ENCODE measurements around the gene ENAH. TPM values are rescaled to one million over a fixed set of nuclear protein-coding genes. Genes with fewer than 3 reads are reported as not detected.

Gene ENAH
- total and polyA plus RNA-seq, 4 donors = 15.5 to 89.4 (median 48.4) TPM

DNA sequence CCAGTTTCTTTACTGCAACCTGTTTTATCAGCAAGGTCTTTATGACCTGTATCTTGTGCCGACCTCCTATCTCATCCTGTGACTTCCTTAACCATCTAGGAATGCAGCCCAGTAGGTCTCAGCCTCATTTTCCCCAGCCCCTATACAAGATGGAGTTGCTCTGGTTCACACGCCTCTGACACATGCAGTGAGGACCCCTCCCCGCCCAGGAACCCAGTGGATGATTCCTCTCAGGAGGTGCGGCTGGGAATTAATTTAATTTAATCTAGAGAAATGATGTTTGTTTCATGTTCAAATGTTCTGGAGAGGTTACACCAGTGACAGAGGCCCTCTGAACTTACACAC, 186.1 kb downstream of the ENAH start:
- H3K9me3 ChIP-seq (ENCODE audit: control insufficient read depth in 4 of 4, insufficient read depth in 3 of 4, low read length in 3 of 4) = no peaks in the 10 kb centered on the region

GRCh38 chr1:225465793-225466517, 187.0 kb downstream of the ENAH start:
- no peak overlapping the region for H3K27ac ChIP-seq (ENCODE audit: low read depth in 1 of 2, low read length in 1 of 2)
- WGBS, 2 donors = 90 to 91% methylated on average over 26 of the region's 26 CpGs
- no peak for TF ChIP-seq CTCF (IDR thresholded peaks at IDR 0.05; ENCODE audit: control extremely low read depth, extremely low read depth)
- no peak for DNase-seq
- no peak for ATAC-seq (ENCODE audit: insufficient read depth, low FRiP score)
- H3K36me3 ChIP-seq (ENCODE audit: control insufficient read depth in 4 of 4, insufficient read depth in 4 of 4, low read length in 4 of 4) = no peaks in the 10 kb centered on the region
- H3K4me3 ChIP-seq = no peak overlapping the region
- no peaks in the 10 kb centered on the region for H3K27me3 ChIP-seq (ENCODE audit: control insufficient read depth in 3 of 3, insufficient read depth in 3 of 3, low read length in 2 of 3)
- no peak overlapping the region for H3K9ac ChIP-seq (ENCODE audit: insufficient read depth in 1 of 2, low read length in 2 of 2)
- no peaks in the 10 kb centered on the region for H3K9me3 ChIP-seq (ENCODE audit: control insufficient read depth in 4 of 4, insufficient read depth in 3 of 4, low read length in 3 of 4)
- H3K4me1 ChIP-seq (ENCODE audit: control insufficient read depth in 5 of 5, insufficient read depth in 5 of 5, low read length in 5 of 5) = peaks cover 0 to 31% (median 2%) of the 10 kb centered on the region in 5 donors

More for the DNA sequence above, 186.1 kb downstream of the ENAH start:
- Histone ChIP-seq H3K27ac (ENCODE audit: low read depth in 1 of 2, low read length in 1 of 2) (peak overlapping the region in 1 of 2 donors; percentile 95), H3K9ac (ENCODE audit: insufficient read depth in 1 of 2, low read length in 2 of 2) (no peak overlapping the region), H3K4me1 (ENCODE audit: control insufficient read depth in 5 of 5, insufficient read depth in 5 of 5, low read length in 5 of 5) (peaks cover 0 to 26% (median 2%) of the 10 kb centered on the region in 5 donors), H3K27me3 (ENCODE audit: control insufficient read depth in 3 of 3, insufficient read depth in 3 of 3, low read length in 2 of 3) (no peaks in the 10 kb centered on the region), H3K4me3 (no peak overlapping the region), H3K36me3 (ENCODE audit: control insufficient read depth in 4 of 4, insufficient read depth in 4 of 4, low read length in 4 of 4) (no peaks in the 10 kb centered on the region)
- no peak for TF ChIP-seq CTCF (IDR thresholded peaks at IDR 0.05; ENCODE audit: control extremely low read depth, extremely low read depth)
- WGBS, 2 donors = 87% methylated on average over 4 of the region's 4 CpGs
- ATAC-seq (ENCODE audit: insufficient read depth, low FRiP score) = no peak
- no peak for DNase-seq

DNA sequence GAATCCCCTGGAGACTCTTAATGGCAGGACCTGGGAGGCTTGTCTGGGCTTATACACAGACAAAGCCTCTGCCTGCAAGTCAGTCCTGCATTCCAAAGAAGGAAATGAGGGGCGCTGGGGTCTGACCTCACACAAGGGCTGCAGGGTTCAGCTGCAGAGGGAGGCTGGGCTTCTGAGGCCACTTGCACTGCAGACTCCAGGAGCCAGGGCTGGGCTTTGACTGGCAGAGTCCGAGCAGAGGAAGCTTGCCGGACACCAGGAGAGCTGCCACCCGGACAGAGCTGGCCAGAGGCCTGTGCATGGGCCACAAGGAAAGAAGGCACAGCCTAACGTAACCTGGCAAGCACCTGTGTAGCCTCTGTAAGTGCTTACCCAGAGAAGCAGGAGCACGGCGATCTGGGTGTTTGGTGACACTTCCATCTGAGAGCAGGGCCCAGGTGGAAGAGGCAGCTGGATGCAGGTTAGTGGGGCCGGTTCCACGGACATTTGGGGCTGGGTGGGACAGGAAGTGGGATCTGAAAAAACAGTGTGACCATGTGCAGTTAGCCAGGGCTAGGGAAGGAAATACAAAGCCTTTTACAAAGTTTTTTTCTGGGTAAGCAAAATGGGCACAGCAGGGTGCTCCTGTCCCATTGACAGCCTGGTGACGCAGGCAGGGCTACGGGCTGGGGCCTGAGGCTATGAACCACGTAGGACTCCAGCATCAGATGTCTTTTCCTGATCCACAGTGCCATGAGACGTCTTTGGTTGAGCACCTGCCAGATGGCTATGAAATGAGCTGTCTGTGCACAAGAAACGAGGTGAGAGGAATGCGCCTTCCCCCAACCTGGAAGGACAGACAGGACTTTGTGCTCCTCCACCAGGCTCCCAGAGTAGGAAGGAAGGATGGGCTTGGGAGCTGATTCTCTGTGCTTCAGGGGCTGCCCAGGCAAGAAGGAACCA, 187.8 kb downstream of the ENAH start:
- H3K4me3 ChIP-seq = no peak overlapping the region
- ATAC-seq (ENCODE audit: insufficient read depth, low FRiP score) (no peak), DNase-seq (no peak)
- no peak overlapping the region for H3K27ac ChIP-seq (ENCODE audit: low read depth in 1 of 2, low read length in 1 of 2)
- no peaks in the 10 kb centered on the region for H3K27me3 ChIP-seq (ENCODE audit: control insufficient read depth in 3 of 3, insufficient read depth in 3 of 3, low read length in 2 of 3)
- peaks cover 0 to 35% (median 2%) of the 10 kb centered on the region in 5 donors for H3K4me1 ChIP-seq (ENCODE audit: control insufficient read depth in 5 of 5, insufficient read depth in 5 of 5, low read length in 5 of 5)
- no peak for TF ChIP-seq CTCF (IDR thresholded peaks at IDR 0.05; ENCODE audit: control extremely low read depth, extremely low read depth)
- 71 to 72% methylated on average over 15 of the region's 15 CpGs for WGBS, 2 donors
- H3K9ac ChIP-seq (ENCODE audit: insufficient read depth in 1 of 2, low read length in 2 of 2) = no peak overlapping the region
- no peaks in the 10 kb centered on the region for H3K36me3 ChIP-seq (ENCODE audit: control insufficient read depth in 4 of 4, insufficient read depth in 4 of 4, low read length in 4 of 4)
- no peaks in the 10 kb centered on the region for H3K9me3 ChIP-seq (ENCODE audit: control insufficient read depth in 4 of 4, insufficient read depth in 3 of 4, low read length in 3 of 4)

All from lung (tissue), 12 donors.